ENCODE results near the gene CEACAM19. TPM values are rescaled to one million over a fixed set of nuclear protein-coding genes. Genes with fewer than 3 reads are reported as not detected.

Gene CEACAM19
- total RNA-seq, 1 experiment from 2014 or later, result 13.2 TPM

DNA sequence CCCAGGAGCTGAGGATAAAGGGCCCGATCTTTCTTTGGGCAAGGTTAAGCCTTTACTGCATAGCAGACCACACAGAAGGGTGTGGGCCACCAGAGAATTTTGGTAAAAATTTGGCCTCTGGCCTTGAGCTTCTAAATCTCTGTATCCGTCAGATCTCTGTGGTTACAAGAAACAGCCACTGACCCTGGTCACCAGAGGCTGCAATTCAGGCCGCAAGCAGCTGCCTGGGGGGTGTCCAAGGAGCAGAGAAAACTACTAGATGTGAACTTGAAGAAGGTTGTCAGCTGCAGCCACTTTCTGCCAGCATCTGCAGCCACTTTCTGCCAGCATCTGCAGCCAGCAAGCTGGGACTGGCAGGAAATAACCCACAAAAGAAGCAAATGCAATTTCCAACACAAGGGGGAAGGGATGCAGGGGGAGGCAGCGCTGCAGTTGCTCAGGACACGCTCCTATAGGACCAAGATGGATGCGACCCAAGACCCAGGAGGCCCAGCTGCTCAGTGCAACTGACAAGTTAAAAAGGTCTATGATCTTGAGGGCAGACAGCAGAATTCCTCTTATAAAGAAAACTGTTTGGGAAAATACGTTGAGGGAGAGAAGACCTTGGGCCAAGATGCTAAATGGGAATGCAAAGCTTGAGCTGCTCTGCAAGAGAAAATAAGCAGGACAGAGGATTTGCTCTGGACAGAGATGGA is 8.4 kb upstream of the CEACAM19 start:
- H3K4me1 Mint-ChIP-seq (ENCODE audit: insufficient read depth, unreplicated experiment), result no peaks in the 10 kb centered on the region
- no peak overlapping the region for H3K4me3 Mint-ChIP-seq (ENCODE audit: unreplicated experiment)
- ChIA-PET POLR2A (interaction anchor here (0.7 to 1.3 kb wide), 2 partner anchors 18 to 74 kb away, joined by 3 read pairs; no protein-coding TSS in a partner anchor), CTCF (interaction anchor here (0.6 to 5.8 kb wide), 15 partner anchors 8 to 612 kb away, joined by 3 to 38 read pairs (median 4); no protein-coding TSS in a partner anchor)
- H3K9me3 Mint-ChIP-seq (ENCODE audit: unreplicated experiment), result no peaks in the 10 kb centered on the region
- peaks cover 54% of the 10 kb centered on the region for H3K36me3 Mint-ChIP-seq (ENCODE audit: insufficient read depth, unreplicated experiment)
- no peak overlapping the region for H3K27ac Mint-ChIP-seq (ENCODE audit: low read depth, unreplicated experiment)
- H3K27me3 Mint-ChIP-seq (ENCODE audit: insufficient read depth, unreplicated experiment), result no peaks in the 10 kb centered on the region
- intact Hi-C loops (cut with micrococcal nuclease), result no loop called here
- TF ChIP-seq, protein P1, sequence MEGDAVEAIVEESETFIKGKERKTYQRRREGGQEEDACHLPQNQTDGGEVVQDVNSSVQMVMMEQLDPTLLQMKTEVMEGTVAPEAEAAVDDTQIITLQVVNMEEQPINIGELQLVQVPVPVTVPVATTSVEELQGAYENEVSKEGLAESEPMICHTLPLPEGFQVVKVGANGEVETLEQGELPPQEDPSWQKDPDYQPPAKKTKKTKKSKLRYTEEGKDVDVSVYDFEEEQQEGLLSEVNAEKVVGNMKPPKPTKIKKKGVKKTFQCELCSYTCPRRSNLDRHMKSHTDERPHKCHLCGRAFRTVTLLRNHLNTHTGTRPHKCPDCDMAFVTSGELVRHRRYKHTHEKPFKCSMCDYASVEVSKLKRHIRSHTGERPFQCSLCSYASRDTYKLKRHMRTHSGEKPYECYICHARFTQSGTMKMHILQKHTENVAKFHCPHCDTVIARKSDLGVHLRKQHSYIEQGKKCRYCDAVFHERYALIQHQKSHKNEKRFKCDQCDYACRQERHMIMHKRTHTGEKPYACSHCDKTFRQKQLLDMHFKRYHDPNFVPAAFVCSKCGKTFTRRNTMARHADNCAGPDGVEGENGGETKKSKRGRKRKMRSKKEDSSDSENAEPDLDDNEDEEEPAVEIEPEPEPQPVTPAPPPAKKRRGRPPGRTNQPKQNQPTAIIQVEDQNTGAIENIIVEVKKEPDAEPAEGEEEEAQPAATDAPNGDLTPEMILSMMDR (IDR thresholded peaks at IDR 0.05; ENCODE audit: unreplicated experiment), result no peak
- DNase-seq (ENCODE audit: unreplicated experiment), result no peak
- BruUV-seq (replicated peaks), result TSS peak; percentile 40

DNA sequence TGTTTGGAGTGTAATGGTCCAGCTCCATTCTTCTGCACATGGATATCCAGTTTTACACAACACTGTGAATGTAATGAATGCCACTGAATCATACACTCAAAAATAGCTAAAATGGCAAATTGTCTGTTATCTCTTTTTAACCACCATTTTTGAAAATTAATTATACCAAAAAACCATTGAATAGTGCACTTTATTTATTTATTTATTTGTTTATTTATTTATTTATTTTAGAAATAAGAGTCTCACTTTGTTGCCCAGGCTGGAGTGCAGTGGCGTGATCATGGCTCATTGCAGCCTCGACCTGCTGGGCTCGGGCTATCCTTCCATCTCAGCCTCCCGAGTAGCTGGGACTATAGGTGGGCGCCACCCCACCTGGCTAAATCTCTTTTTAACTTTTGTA is 7.3 kb upstream of the CEACAM19 start:
- POLR2A ChIA-PET, result interaction anchor here (1.3 kb wide), 1 partner anchor 17 kb away, joined by 3 read pairs; no protein-coding TSS in a partner anchor
- Mint-ChIP-seq H3K9me3 (ENCODE audit: unreplicated experiment) (no peaks in the 10 kb centered on the region), H3K27me3 (ENCODE audit: insufficient read depth, unreplicated experiment) (no peaks in the 10 kb centered on the region), H3K36me3 (ENCODE audit: insufficient read depth, unreplicated experiment) (peaks cover 45% of the 10 kb centered on the region), H3K27ac (ENCODE audit: low read depth, unreplicated experiment) (no peak overlapping the region), H3K4me3 (ENCODE audit: unreplicated experiment) (no peak overlapping the region), H3K4me1 (ENCODE audit: insufficient read depth, unreplicated experiment) (no peaks in the 10 kb centered on the region)
- no TSS peak for BruUV-seq (replicated peaks)
- TF ChIP-seq, protein P1 (IDR thresholded peaks at IDR 0.05; ENCODE audit: unreplicated experiment), result no peak
- CTCF ChIA-PET, result interaction anchor here (0.6 to 5.8 kb wide), 6 partner anchors 11 to 93 kb away, joined by 3 to 38 read pairs (median 6); no protein-coding TSS in a partner anchor
- intact Hi-C loops (cut with micrococcal nuclease), result no loop called here
- DNase-seq (ENCODE audit: unreplicated experiment), result no peak

DNA sequence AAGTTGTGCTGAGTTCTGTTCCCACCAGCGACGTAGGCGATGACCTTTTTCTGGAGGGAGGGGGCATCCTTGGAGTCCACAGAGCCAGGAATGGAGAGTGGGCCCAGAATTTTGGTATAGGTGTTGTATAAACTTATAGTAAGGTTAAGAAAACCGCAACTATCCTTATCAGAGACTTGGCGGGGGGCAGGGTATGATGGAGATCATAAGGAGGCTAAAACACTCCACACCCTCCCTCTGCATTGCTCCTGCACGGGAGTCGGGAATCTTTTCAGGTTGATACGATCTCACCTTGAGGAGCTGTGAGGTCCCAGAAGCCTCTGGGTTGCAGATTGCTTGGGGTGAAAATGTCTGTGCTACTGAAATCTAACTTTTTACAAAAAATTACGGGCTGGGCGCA is 6.3 kb upstream of the CEACAM19 start:
- H3K9me3 Mint-ChIP-seq (ENCODE audit: unreplicated experiment), result no peaks in the 10 kb centered on the region
- POLR2A ChIA-PET, result interaction anchor here (0.8 kb wide), 1 partner anchor 967 kb away, joined by 3 read pairs; no protein-coding TSS in a partner anchor
- H3K36me3 Mint-ChIP-seq (ENCODE audit: insufficient read depth, unreplicated experiment), result peaks cover 36% of the 10 kb centered on the region
- DNase-seq (ENCODE audit: unreplicated experiment), result no peak
- no TSS peak for BruUV-seq (replicated peaks)
- intact Hi-C loops (cut with micrococcal nuclease), result no loop called here
- H3K27ac Mint-ChIP-seq (ENCODE audit: low read depth, unreplicated experiment), result no peak overlapping the region
- H3K4me1 Mint-ChIP-seq (ENCODE audit: insufficient read depth, unreplicated experiment), result no peaks in the 10 kb centered on the region
- CTCF ChIA-PET, result interaction anchor here (0.6 to 1.9 kb wide), 4 partner anchors 25 to 94 kb away, joined by 3 to 5 read pairs (median 4); no protein-coding TSS in a partner anchor
- TF ChIP-seq, protein P1 (IDR thresholded peaks at IDR 0.05; ENCODE audit: unreplicated experiment), result no peak
- H3K4me3 Mint-ChIP-seq (ENCODE audit: unreplicated experiment), result no peak overlapping the region
- no peaks in the 10 kb centered on the region for H3K27me3 Mint-ChIP-seq (ENCODE audit: insufficient read depth, unreplicated experiment)

DNA sequence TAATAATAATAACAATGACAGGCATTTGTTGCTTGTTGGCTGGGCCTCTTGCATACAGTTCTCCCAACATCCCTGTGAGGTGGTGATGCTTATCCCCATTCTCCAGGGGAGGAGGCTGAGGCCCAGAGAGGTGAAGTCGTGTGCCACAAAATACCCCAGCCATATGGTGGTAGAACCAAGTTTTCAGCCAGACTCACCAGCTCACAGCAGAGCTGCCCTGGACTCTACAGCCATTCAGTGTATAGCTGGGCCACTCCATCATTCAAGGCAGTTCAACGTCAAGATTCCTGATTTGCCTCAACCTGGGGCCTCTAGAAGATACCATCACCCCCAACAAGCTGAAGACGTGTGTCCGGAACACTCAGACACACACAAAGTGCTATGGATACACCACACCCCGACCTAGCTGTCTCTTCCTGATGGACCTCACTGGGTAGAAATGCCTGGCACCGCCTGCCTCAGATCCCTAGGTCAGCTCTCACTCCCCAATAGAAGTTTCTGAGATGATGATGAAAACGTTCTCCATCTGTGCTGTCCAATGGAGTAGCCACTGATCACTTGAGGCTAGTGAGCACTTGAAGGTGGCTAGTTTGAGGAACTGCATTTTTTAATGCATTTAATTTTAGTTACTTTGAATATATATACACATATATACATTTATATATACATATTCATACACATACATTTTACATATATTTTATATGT is 4.3 kb upstream of the CEACAM19 start:
- H3K27me3 Mint-ChIP-seq (ENCODE audit: insufficient read depth, unreplicated experiment), result no peaks in the 10 kb centered on the region
- ChIA-PET CTCF (interaction anchor here (0.9 to 1.5 kb wide), 3 partner anchors 9 to 96 kb away, joined by 3 to 7 read pairs (median 3); no protein-coding TSS in a partner anchor), POLR2A (no interaction called here)
- no peaks in the 10 kb centered on the region for H3K4me1 Mint-ChIP-seq (ENCODE audit: insufficient read depth, unreplicated experiment)
- TF ChIP-seq, protein P1 (IDR thresholded peaks at IDR 0.05; ENCODE audit: unreplicated experiment), result no peak
- no peak overlapping the region for H3K4me3 Mint-ChIP-seq (ENCODE audit: unreplicated experiment)
- no TSS peak for BruUV-seq (replicated peaks)
- intact Hi-C loops (cut with micrococcal nuclease), result no loop called here
- H3K36me3 Mint-ChIP-seq (ENCODE audit: insufficient read depth, unreplicated experiment), result peaks cover 22% of the 10 kb centered on the region
- H3K9me3 Mint-ChIP-seq (ENCODE audit: unreplicated experiment), result no peaks in the 10 kb centered on the region
- DNase-seq (ENCODE audit: unreplicated experiment), result no peak
- no peak overlapping the region for H3K27ac Mint-ChIP-seq (ENCODE audit: low read depth, unreplicated experiment)

All from MCF 10A (cell line).